ENCODE results near the gene SERTAD4. TPM values are rescaled to one million over a fixed set of nuclear protein-coding genes. Genes with fewer than 3 reads are reported as not detected.

Gene SERTAD4
- total and polyA plus RNA-seq, 2 of the 8 experiments (the other 6 are each of a cell fraction or from before 2014, with no cell fraction given): 0.54 to 3.2 TPM

DNA sequence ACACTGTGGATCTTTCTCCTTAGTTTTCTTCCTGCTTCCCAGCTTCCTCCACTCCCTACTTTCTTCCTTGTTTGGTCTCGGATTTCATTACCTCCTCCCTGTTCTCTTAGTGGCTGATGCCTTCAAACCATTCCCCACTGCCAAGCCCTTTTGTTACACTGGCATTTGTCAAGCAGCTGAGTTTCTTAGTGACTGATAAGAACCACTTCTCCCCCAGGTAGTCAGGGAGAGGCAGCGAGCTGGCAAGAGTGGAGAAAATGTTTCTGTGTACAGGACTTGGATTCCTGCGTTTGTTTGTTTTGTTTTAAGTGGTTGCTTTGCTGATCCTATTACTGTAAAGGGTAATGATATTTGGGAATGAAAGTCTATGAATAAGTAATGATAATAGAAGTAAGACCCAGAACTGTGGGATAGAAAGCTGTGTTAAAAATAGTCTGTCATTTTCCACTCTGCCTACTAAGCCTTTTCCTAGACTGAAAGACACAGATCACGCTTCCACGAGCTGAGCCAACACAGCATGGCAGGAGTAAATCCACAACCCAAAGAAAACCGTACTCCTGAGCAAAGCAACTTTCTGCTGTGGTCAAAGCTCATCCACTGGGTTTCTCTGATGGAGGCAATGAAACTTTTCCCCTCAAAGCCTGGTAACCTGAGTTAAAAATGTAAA lies 10.1 kb upstream of the SERTAD4 start (continued):
- TF ChIP-seq SAP30 (IDR thresholded peaks at IDR 0.05; ENCODE audit: insufficient read depth, insufficient replicate concordance, low read length): no peak

Data from H1 (cell line).